Right atrium auricular region (tissue), 2 donors: ENCODE results near the gene NPW. TPM values are rescaled to one million over a fixed set of nuclear protein-coding genes. Genes with fewer than 3 reads are reported as not detected.

Experiments used
- DNase-seq: peaks from one replicate; pipeline ENCODE4 v3.0.0-alpha.2; 2019; ENCODE audit warnings: low spot score
- H3K27ac ChIP-seq, 2 donors: fragments of 200-600 bp; sonication (generic); 1 replicate in 1 of 2; 2 replicates in 1 of 2; pipeline ENCODE4 v1.5.1; 2016 to 2019
- H3K27me3 ChIP-seq, 2 donors: fragments of 200-600 bp; sonication (generic); one replicate each; pipeline versions ENCODE4 v1.5.1 to v1.6.0; 2017 to 2019
- H3K36me3 ChIP-seq: fragments of 200-600 bp; sonication (generic); one replicate; pipeline ENCODE4 v1.5.1; 2016
- H3K4me1 ChIP-seq, 2 donors: fragments of 200-600 bp; sonication (generic); one replicate each; pipeline versions ENCODE4 v1.5.1 to v1.6.0; 2017 to 2019
- H3K4me3 ChIP-seq, 2 donors: fragments of 200-600 bp; sonication (generic); 1 replicate in 1 of 2; 2 replicates in 1 of 2; pipeline ENCODE4 v1.5.1; 2017 to 2019; ENCODE audit warnings: mild to moderate bottlenecking in 1 of 2, moderate library complexity in 1 of 2
- H3K9me3 ChIP-seq, 2 donors: fragments of 200-600 bp; sonication (generic); one replicate each; pipeline ENCODE4 v1.5.1; 2019
- total RNA-seq, 2 donors: library from RNA; depleted of rRNA; stranded (reverse); fragments of >200 nt; gene quantifications; one replicate each; pipeline ENCODE4 v1.1.0, GENCODE V29; 2016
- TF ChIP-seq, protein P1 (sequence below), 2 donors: fragments of 200-600 bp; sonication (generic); IDR thresholded peaks; one replicate each; pipeline ENCODE4 v1.5.1; 2019; ENCODE audit warnings: antibody characterized with exemption in 2 of 2

Gene NPW
- total RNA-seq, 2 donors from 2014 or later: not detected

DNA sequence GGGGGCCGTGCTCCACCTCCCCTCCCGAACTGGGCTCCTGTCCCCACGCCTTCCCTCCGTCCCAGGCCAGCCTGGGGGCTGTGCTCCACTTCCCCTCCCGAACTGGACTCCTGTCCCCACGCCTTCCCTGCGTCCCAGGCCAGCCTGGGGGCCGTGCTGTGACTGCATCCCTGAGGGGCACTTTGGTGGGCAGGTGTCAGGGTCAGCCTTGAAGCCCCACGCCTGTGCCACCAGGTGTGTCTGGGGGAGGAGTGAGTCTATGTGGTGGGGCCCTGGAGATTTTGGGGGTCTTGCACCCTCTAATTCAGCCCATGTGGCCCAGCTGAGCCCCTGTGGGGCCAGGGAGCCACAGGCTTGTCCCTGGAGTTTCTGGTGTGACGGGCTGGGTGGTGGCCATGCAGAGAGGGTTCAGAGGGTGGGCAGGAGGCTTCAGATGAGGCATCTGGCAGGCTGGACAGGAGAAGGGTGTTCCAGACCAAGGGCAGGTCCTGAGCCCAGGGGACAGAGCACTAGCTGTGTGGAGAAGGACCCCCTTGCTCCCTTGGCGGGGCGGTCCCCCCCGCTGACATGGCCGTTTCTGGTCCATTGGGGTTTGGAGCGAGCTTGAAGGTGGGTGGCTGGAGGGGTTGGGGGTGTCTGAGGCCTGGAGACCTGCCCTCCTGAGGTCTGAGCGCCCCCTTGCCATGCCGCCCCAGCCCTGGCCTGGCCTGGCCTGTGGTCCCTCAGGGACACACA lies 15.3 kb downstream of the NPW start:
- Histone ChIP-seq H3K9me3 (no peaks in the 10 kb centered on the region), H3K27me3 (no peaks in the 10 kb centered on the region), H3K4me1 (peaks cover 0 to 74% of the 10 kb centered on the region in 2 donors), H3K36me3 (peaks cover 49% of the 10 kb centered on the region), H3K27ac (peak overlapping the region; percentile 85), H3K4me3 (peak overlapping the region; percentile 27 to 50)
- TF ChIP-seq, protein P1, sequence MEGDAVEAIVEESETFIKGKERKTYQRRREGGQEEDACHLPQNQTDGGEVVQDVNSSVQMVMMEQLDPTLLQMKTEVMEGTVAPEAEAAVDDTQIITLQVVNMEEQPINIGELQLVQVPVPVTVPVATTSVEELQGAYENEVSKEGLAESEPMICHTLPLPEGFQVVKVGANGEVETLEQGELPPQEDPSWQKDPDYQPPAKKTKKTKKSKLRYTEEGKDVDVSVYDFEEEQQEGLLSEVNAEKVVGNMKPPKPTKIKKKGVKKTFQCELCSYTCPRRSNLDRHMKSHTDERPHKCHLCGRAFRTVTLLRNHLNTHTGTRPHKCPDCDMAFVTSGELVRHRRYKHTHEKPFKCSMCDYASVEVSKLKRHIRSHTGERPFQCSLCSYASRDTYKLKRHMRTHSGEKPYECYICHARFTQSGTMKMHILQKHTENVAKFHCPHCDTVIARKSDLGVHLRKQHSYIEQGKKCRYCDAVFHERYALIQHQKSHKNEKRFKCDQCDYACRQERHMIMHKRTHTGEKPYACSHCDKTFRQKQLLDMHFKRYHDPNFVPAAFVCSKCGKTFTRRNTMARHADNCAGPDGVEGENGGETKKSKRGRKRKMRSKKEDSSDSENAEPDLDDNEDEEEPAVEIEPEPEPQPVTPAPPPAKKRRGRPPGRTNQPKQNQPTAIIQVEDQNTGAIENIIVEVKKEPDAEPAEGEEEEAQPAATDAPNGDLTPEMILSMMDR (IDR thresholded peaks at IDR 0.05): no peak
- DNase-seq: no peak

DNA sequence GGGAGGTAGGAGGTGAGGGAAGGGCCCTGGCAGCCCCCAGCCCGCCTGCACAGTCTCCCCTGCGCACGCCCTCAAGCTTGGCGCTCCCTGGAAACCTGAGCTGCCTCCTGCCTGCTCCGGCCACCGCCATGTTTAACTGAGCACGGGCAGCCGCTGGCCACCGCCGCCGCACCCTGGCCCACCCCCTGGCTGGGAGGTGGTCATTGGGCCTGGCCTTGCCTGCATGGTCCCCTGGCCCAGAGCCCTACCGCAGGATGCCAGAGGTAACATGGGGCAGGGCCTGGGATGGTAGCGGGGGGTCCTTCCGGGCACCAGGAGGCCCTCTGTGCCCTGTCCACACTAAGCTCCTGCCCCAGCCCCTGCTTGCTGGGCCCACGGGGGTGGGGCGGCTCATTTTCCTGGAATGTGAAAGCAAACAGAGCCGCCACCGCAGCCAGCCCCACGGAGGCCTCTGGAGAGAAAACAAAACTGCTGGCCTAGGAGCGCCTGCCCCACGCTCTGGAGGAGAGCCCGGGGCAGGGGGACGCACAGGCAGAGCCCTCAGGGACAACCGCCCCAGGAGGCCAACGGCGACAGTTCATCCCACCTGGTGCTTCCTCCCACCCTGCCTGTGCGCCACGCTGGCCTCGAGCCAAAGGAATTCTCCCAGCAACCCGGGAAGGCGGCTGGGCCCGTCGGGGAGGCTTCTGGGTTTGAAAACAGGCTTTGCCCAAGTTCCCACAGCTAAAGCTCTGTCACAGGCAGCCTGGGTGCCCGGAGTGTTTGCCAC lies 16.0 kb downstream of the NPW start:
- Histone ChIP-seq H3K4me1 (peaks cover 0 to 81% of the 10 kb centered on the region in 2 donors), H3K9me3 (no peaks in the 10 kb centered on the region), H3K36me3 (peaks cover 41% of the 10 kb centered on the region), H3K27me3 (no peaks in the 10 kb centered on the region), H3K27ac (peak overlapping the region; percentile 85), H3K4me3 (peak overlapping the region; percentile 27 to 50)
- TF ChIP-seq, protein P1 (IDR thresholded peaks at IDR 0.05): no peak
- no peak for DNase-seq

DNA sequence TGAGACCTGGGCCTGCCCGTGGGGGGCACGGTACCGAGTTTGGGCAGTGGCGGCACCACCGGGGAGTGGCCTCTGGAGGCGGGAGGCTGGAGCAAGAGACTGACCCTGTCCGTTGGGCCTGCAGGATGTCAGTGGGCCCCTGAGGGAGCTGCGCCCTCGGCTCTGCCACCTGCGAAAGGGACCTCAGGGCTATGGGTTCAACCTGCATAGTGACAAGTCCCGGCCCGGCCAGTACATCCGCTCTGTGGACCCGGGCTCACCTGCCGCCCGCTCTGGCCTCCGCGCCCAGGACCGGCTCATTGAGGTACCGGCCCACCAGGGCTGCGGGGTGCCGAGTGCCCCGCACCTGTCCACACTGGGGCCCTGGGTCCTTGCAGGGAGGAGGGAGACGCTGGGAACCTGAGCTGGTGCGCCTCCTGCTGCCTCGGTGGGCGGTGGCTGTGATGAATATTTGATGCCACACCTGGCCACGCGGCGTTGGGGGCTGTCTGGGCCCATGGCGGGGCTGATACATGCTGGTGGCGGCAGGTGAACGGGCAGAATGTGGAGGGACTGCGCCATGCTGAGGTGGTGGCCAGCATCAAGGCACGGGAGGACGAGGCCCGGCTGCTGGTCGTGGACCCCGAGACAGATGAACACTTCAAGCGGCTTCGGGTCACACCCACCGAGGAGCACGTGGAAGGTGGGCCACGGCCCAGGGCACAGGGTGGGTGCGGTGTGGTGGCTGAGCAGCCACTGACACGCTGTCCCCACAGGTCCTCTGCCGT lies 16.8 kb downstream of the NPW start:
- TF ChIP-seq, protein P1 (IDR thresholded peaks at IDR 0.05): no peak
- H3K4me1 ChIP-seq: peaks cover 0 to 89% of the 10 kb centered on the region in 2 donors
- H3K27me3 ChIP-seq: no peaks in the 10 kb centered on the region
- peak overlapping the region; percentile 27 to 50 for H3K4me3 ChIP-seq
- H3K27ac ChIP-seq: peak overlapping the region; percentile 85
- no peaks in the 10 kb centered on the region for H3K9me3 ChIP-seq
- no peak for DNase-seq
- peaks cover 40% of the 10 kb centered on the region for H3K36me3 ChIP-seq

DNA sequence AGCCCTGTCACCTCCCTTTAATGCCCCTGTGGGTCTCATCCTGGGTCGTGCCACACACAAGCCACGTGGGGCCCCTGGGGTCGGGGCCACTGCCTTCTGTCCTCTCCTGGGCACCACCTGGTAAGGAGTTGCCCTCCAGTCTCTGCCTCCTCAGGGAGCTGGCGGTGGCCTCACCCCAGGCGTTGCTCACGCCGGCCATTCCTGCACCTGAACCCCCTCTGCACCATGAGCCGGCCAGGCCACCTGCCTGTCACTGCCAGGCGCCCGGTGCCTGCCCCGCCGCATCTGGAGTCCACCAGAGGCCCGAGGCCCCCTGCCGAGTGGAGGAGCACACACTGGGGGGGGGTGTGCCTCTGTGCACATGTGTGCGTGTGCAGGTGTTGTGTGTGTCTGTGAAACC lies 17.5 kb downstream of the NPW start:
- H3K4me1 ChIP-seq: peaks cover 0 to 95% of the 10 kb centered on the region in 2 donors

More for the DNA sequence above, 17.5 kb downstream of the NPW start:
- H3K36me3 ChIP-seq: peaks cover 40% of the 10 kb centered on the region
- DNase-seq: no peak
- H3K9me3 ChIP-seq: no peaks in the 10 kb centered on the region
- no peaks in the 10 kb centered on the region for H3K27me3 ChIP-seq
- TF ChIP-seq, protein P1 (IDR thresholded peaks at IDR 0.05): no peak
- peak overlapping the region; percentile 27 to 50 for H3K4me3 ChIP-seq
- H3K27ac ChIP-seq: peak overlapping the region; percentile 77 to 85
